Psoas muscle (tissue), 8 donors: ENCODE measurements around the gene DNASE1L3. TPM values are rescaled to one million over a fixed set of nuclear protein-coding genes. Genes with fewer than 3 reads are reported as not detected.

Experiments used
- ATAC-seq, 4 donors: fragments of 200-7000 bp; cut with Tn5 transposase; one replicate each; pipeline ENCODE4 v1.9.1; 2020; ENCODE audit warnings: moderate library complexity in 3 of 4, mild to moderate bottlenecking in 2 of 4
- DNase-seq, 2 donors: peaks; one replicate each; pipeline ENCODE4 v3.0.0-alpha.2; 2020
- H3K27ac ChIP-seq: fragments of 200-600 bp; one replicate; pipeline ENCODE4 v1.8.0; 2022
- H3K27me3 ChIP-seq, 3 donors: fragments of 200-600 bp in 1 of 3; one replicate each; pipeline versions ENCODE4 v1.6.1 to v1.8.0; 2013 to 2022; ENCODE audit warnings: low read length in 2 of 3, mild to moderate bottlenecking in 2 of 3, moderate library complexity in 1 of 3; ENCODE audit not compliant: insufficient read depth in 3 of 3
- H3K36me3 ChIP-seq, 2 donors: fragments of 200-600 bp in 1 of 2; one replicate each; pipeline versions ENCODE4 v1.6.1 to v1.8.0; 2013 to 2022; ENCODE audit warnings: low read depth in 1 of 2, mild to moderate bottlenecking in 1 of 2, moderate library complexity in 1 of 2; ENCODE audit not compliant: insufficient read depth in 1 of 2
- H3K4me1 ChIP-seq: fragments of 200-600 bp; one replicate; pipeline ENCODE4 v1.8.0; 2022
- H3K4me3 ChIP-seq: fragments of 200-600 bp; one replicate; pipeline ENCODE4 v1.8.0; 2022; ENCODE audit warnings: mild to moderate bottlenecking
- H3K9me3 ChIP-seq: fragments of 200-600 bp; one replicate; pipeline ENCODE4 v1.8.0; 2022
- WGBS, 3 donors: extraction: QIAGEN DNeasy Blood & Tissue Kit; methylation state at CpG; one replicate each; pipeline versions ENCODE4 v1.1.6 to v1.1.7; 2013; 5-methylcytosine and 5-hydroxymethylcytosine counted together
- intact Hi-C, 2 donors: fragments of 100-400 bp; cut with DNase I; formaldehyde crosslinking; loops; one replicate each; pipeline versions ENCODE4 v1.11.0 to v1.14.2; 2022
- polyA plus RNA-seq, 3 donors: library from polyadenylated mRNA; stranded (reverse); fragments of 200-250 nt; gene quantifications; one replicate each; pipeline ENCODE4 v1.2.3, GENCODE V29; 2013
- total RNA-seq, 4 donors: library from RNA; stranded (reverse); fragmentation: NEBNext Ultra II Directional in 2 of 4; extraction: Animal tissue kit (Norgen Biotek cat#: 25700) in 2 of 4; gene quantifications; one replicate each; pipeline versions ENCODE4 v1.2.1 to v1.2.4, GENCODE V29; 2021 to 2023
- TF ChIP-seq, protein P1 (sequence below): fragments of 200-600 bp; IDR thresholded peaks from one replicate; pipeline ENCODE4 v1.8.0; 2022; ENCODE audit warnings: antibody characterized with exemption
- donor health status: healthy with polysubstance abuse.
- donor health status: DM: no; HTN: no; CAD: no; lungs with moderate emphysema.
- donor health status: Bipolar disorder and iron deficiency.
- donor health status: healthy.
- donor health status: DM: yes; HTN: yes; CAD: no.
- donor health status: DM: no; HTN: no; CAD: no.
- donor health status: DM: no; HTN: no; CAD: no.
- donor health status: DM: yes; HTN: yes; CAD: no.

DNASE1L3 gene
- total and polyA plus RNA-seq, 7 donors, result 0.18 to 1.4 (median 0.73) TPM

DNA sequence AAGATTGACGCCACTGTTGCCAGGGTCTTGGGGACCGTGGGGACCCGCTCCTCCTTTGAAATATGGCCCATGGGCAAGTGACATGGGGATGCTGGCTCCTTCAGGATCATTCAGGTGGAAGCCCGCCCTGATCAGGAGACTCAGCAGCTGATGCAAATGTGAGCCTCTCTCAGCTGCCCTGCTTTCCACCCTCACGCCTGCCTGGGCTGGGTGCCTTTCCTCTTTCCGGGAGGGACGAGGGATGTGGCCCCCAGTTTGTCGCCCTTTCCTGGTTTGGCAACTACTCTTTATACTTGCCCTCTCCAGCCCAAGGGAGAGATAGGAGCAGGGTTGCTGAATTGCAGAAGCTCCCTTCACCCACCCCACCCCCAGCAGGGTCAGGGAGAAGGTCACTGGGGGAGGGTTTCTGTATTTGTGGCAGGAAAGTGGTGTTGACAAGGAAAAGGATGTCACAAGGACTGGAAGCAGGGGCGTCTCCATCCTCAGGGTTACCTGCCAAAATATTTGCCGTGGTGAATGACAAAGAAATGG, 21.8 kb downstream of the DNASE1L3 start:
- no peaks in the 10 kb centered on the region for H3K27me3 ChIP-seq
- ATAC-seq (no peak), DNase-seq (no peak)
- no peaks in the 10 kb centered on the region for H3K36me3 ChIP-seq
- no peak overlapping the region for H3K4me3 ChIP-seq
- H3K4me1 ChIP-seq, result no peaks in the 10 kb centered on the region
- H3K9me3 ChIP-seq, result no peaks in the 10 kb centered on the region
- 62 to 69% (median 65%) methylated on average over 10 of the region's 10 CpGs for WGBS, 3 donors
- H3K27ac ChIP-seq, result no peak overlapping the region
- intact Hi-C loops, result loop anchor here (5.0 to 10.0 kb wide), 2 partner anchors 226 to 348 kb away; partner anchors contain the start of gene ACOX2 (in 1 of the 2)
- TF ChIP-seq, protein P1, sequence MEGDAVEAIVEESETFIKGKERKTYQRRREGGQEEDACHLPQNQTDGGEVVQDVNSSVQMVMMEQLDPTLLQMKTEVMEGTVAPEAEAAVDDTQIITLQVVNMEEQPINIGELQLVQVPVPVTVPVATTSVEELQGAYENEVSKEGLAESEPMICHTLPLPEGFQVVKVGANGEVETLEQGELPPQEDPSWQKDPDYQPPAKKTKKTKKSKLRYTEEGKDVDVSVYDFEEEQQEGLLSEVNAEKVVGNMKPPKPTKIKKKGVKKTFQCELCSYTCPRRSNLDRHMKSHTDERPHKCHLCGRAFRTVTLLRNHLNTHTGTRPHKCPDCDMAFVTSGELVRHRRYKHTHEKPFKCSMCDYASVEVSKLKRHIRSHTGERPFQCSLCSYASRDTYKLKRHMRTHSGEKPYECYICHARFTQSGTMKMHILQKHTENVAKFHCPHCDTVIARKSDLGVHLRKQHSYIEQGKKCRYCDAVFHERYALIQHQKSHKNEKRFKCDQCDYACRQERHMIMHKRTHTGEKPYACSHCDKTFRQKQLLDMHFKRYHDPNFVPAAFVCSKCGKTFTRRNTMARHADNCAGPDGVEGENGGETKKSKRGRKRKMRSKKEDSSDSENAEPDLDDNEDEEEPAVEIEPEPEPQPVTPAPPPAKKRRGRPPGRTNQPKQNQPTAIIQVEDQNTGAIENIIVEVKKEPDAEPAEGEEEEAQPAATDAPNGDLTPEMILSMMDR, result no peak

DNA sequence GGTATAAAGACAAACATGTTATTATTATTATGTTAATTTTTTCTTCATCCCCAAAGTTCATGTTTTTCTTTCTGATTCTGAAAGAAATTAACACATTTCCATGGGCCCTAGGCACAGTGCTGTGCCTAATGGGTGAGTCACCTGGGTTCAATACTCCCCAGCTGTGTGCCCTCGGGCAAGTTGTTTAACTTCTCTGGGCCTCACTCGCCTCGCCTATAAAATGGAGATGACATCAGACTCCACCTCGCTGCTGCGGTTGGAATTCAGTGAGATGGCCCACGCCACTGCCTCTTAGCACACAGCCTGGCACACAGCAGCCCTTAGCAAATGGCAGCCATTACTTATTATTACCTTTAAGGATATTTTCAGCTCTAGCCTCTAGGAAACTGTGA, 22.6 kb downstream of the DNASE1L3 start:
- TF ChIP-seq, protein P1, result no peak
- Histone ChIP-seq H3K4me1 (no peaks in the 10 kb centered on the region), H3K9me3 (no peaks in the 10 kb centered on the region), H3K4me3 (no peak overlapping the region), H3K27me3 (no peaks in the 10 kb centered on the region), H3K27ac (no peak overlapping the region), H3K36me3 (no peaks in the 10 kb centered on the region)
- 76 to 81% (median 79%) methylated on average over 6 of the region's 6 CpGs for WGBS, 3 donors
- no peak for DNase-seq
- intact Hi-C loops, result loop anchor here (5.0 to 10.0 kb wide), 2 partner anchors 227 to 349 kb away; partner anchors contain the start of gene ACOX2 (in 1 of the 2)
- no peak for ATAC-seq

DNA sequence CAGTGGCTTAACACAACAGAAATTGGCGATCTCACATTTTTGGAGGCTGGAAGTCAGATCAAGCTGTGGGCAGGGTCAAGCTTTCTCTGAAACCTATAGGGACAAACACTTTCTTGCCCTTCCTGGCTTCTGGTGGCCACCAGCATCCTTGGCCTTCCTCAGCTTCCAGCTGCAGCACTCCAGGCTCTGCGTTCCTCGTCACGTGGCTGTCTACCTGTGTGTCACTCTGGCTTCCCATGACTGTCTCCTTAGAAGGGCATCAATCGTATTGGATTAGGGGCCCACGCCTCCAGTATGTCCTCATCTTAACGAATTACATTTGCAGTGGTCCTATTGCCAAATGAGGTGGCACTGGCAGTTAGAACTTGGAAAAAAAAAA, 25.8 kb downstream of the DNASE1L3 start:
- no peaks in the 10 kb centered on the region for H3K36me3 ChIP-seq
- H3K9me3 ChIP-seq, result no peaks in the 10 kb centered on the region
- WGBS, 3 donors, result 91 to 93% (median 92%) methylated on average over 7 of the region's 7 CpGs
- H3K27me3 ChIP-seq, result no peaks in the 10 kb centered on the region
- intact Hi-C loops, result loop anchor here (5.0 to 10.0 kb wide), 3 partner anchors 32 to 352 kb away; partner anchors contain the start of gene ACOX2 (in 1 of the 2)
- DNase-seq, result no peak
- TF ChIP-seq, protein P1, result no peak
- no peaks in the 10 kb centered on the region for H3K4me1 ChIP-seq
- H3K4me3 ChIP-seq, result no peak overlapping the region
- no peak for ATAC-seq
- no peak overlapping the region for H3K27ac ChIP-seq

DNA sequence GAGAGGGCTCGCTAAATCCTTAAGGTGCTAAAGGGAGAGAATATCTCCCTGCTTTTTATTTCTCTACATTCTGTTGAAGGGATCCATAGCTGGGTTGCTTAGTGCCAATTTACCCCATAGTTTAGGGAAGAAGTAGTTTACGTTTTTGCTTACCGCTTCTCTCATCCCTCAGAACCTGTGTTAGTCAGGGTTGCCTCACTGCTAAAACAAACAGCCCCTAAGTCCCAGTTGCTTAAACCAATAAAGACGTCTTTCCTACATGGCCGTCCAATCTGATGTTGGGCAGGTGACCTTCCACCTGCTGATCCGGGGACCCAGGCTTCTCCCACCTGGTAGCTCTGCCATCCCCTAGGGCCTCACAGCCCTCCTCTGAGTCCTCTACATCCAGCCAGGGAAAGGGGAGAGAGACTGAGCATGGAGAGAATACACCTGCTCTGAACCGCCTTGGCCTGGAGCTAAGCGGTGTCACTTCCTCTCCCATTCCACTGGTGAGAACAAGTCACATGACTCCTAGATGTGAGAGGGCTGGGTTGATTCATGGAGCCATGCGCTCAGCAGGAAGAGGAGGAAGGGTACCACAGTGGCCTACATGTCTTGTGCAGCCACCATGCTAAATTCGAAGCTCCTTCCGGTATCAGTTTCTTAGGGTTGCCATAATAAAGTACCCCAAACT, 26.3 kb downstream of the DNASE1L3 start:
- no peaks in the 10 kb centered on the region for H3K9me3 ChIP-seq
- WGBS, 3 donors, result 89 to 94% (median 90%) methylated on average over 11 of the region's 11 CpGs
- TF ChIP-seq, protein P1, result no peak
- H3K36me3 ChIP-seq, result no peaks in the 10 kb centered on the region
- ATAC-seq (no peak), DNase-seq (no peak)
- H3K27ac ChIP-seq, result no peak overlapping the region
- intact Hi-C loops, result loop anchor here in 1 of 2 donors (5.0 to 10.0 kb wide), 2 partner anchors 33 to 230 kb away; no protein-coding TSS in a partner anchor
- H3K4me3 ChIP-seq, result no peak overlapping the region
- H3K4me1 ChIP-seq, result no peaks in the 10 kb centered on the region
- H3K27me3 ChIP-seq, result no peaks in the 10 kb centered on the region
